GM06990 (cell line): ENCODE measurements around the gene GADD45GIP1.

Source experiments
- DNase-seq: peaks from one replicate; pipeline ENCODE4 v3.0.0-alpha.2; 2011; ENCODE audit not compliant: insufficient read length; ENCODE audit errors: extremely low read depth
- H3K27me3 ChIP-seq: replicated peaks from 2 replicates; pipeline ENCODE4 v1.6.0; 2011; ENCODE audit warnings: low read length; ENCODE audit not compliant: control insufficient read depth, insufficient read depth
- H3K36me3 ChIP-seq: 2 replicates; pipeline ENCODE4 v1.5.1; 2011; ENCODE audit warnings: low read length; ENCODE audit not compliant: control insufficient read depth, insufficient read depth
- H3K4me3 ChIP-seq: replicated peaks from 2 replicates; pipeline ENCODE4 v1.5.1; 2011; ENCODE audit warnings: low read depth, mild to moderate bottlenecking, control low read depth, low read length
- TF ChIP-seq, protein P1 (sequence below): IDR thresholded peaks from 2 replicates; pipeline ENCODE4 v1.5.1; 2011; ENCODE audit warnings: low read length, control low read depth, mild to moderate bottlenecking, inconsistent platforms; ENCODE audit not compliant: insufficient read depth, poor library complexity, severe bottlenecking

The GADD45GIP1 gene

GRCh38 chr19:12913851-12914690, 43.0 kb downstream of the GADD45GIP1 start:
- TF ChIP-seq, protein P1, sequence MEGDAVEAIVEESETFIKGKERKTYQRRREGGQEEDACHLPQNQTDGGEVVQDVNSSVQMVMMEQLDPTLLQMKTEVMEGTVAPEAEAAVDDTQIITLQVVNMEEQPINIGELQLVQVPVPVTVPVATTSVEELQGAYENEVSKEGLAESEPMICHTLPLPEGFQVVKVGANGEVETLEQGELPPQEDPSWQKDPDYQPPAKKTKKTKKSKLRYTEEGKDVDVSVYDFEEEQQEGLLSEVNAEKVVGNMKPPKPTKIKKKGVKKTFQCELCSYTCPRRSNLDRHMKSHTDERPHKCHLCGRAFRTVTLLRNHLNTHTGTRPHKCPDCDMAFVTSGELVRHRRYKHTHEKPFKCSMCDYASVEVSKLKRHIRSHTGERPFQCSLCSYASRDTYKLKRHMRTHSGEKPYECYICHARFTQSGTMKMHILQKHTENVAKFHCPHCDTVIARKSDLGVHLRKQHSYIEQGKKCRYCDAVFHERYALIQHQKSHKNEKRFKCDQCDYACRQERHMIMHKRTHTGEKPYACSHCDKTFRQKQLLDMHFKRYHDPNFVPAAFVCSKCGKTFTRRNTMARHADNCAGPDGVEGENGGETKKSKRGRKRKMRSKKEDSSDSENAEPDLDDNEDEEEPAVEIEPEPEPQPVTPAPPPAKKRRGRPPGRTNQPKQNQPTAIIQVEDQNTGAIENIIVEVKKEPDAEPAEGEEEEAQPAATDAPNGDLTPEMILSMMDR, result no peak
- Histone ChIP-seq H3K36me3 (no peaks in the 10 kb centered on the region), H3K4me3 (no peak overlapping the region)

GRCh38 chr19:12913011-12913561, 43.9 kb downstream of the GADD45GIP1 start:
- no peak for DNase-seq
- no peak overlapping the region for H3K4me3 ChIP-seq
- TF ChIP-seq, protein P1, result no peak

More at GRCh38 chr19:12913851-12914690, 43.0 kb downstream of the GADD45GIP1 start:
- no peak for DNase-seq
- H3K27me3 ChIP-seq, result no peaks in the 10 kb centered on the region

GRCh38 chr19:12912571-12912970, 44.5 kb downstream of the GADD45GIP1 start:
- no peak for DNase-seq
- TF ChIP-seq, protein P1, result no peak
- H3K4me3 ChIP-seq, result no peak overlapping the region

More at GRCh38 chr19:12913011-12913561, 43.9 kb downstream of the GADD45GIP1 start:
- Histone ChIP-seq H3K36me3 (no peaks in the 10 kb centered on the region), H3K27me3 (no peaks in the 10 kb centered on the region)

DNA sequence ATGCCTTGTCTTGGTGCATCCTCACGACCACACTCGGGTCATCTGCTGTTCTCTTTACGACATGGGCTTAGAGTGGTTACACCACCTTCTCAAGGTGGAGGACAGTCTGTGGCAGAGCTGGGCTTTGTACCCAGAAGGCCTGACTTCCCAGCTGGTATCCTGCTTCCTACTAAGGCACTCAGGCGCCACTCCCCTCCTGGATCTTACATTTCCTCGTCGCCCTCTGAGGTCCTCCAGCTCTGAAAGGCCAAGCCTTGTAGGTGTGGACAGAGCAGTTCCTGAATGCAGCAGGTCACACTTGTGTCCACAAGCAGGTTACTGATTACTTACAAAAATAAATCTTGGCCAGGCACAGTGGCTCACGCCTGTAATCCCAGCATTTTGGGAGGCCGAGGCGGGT, 49.9 kb downstream of the GADD45GIP1 start:
- H3K36me3 ChIP-seq, result no peaks in the 10 kb centered on the region
- H3K27me3 ChIP-seq, result no peaks in the 10 kb centered on the region
- no peak overlapping the region for H3K4me3 ChIP-seq
- DNase-seq, result no peak
- TF ChIP-seq, protein P1, result no peak

More at GRCh38 chr19:12912571-12912970, 44.5 kb downstream of the GADD45GIP1 start:
- H3K27me3 ChIP-seq, result no peaks in the 10 kb centered on the region
- no peaks in the 10 kb centered on the region for H3K36me3 ChIP-seq
